HG02840 (cell line): Measurements from ENCODE around the gene NOD1.
"Not testable (repeated sequence)": the region's sequence is repeated elsewhere in the genome, so short reads cannot be mapped to it uniquely, and the experiment has no call there.

ENCODE experiments used
- ATAC-seq: cut with Tn5 transposase; IDR thresholded peaks from one replicate; pipeline ENCODE4 v1.9.1; 2021; ENCODE audit warnings: mild to moderate bottlenecking, moderate library complexity, moderate number of reproducible peaks; ENCODE audit not compliant: unreplicated experiment, low FRiP score

Gene NOD1

GRCh38 chr7:30423788-30424505 is 54.6 kb downstream of the NOD1 start:
- ATAC-seq: no peak

DNA sequence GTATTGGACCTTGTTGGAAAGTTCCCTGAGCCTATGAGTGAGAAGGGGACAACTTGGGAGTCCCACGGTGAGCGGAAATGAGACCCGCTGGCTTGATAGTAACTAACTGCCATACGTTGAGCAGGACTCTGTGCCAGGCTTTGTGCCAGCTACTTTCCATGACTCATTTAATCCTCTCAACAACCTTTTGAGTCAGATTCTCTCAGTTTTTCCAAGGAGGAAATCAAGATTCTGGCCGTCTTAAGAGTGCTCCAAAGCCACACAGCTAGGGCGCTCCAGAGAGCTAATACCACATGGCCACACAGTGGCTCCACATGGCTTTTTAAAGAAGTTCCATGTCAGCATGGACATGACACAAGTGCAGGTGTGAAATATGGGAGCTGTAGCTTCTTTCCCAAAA is 55.7 kb downstream of the NOD1 start:
- ATAC-seq: no peak

DNA sequence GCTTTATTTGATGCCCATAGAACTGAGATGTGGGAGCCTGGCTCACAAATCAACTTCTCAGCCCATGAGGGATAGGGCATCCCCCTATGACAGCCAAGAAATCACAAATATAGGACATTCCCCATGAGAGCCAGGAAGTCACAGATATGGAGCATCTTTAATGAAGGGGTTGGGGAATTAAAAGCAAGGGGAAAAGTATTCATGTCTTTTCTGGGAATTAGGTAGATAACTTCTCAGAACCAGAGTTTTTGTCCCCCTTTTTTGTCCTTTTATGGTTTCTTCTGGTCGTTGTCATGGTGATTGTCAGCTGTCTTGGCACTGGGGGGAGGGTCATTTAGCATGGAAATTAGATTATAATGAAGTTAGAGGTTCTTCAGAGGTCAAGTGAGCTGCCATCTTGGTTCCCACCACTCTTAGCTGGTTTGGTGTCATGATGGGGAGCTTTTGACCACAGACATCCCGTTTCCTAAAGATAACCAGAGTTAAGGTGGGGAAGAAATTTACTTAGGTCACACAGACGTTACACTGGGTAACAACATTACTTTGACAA is 56.9 kb downstream of the NOD1 start:
- no peak for ATAC-seq

- ATAC-seq: no peak
Measured at GRCh38 chr7:30420662-30421061, 57.9 kb downstream of the NOD1 start.

DNA sequence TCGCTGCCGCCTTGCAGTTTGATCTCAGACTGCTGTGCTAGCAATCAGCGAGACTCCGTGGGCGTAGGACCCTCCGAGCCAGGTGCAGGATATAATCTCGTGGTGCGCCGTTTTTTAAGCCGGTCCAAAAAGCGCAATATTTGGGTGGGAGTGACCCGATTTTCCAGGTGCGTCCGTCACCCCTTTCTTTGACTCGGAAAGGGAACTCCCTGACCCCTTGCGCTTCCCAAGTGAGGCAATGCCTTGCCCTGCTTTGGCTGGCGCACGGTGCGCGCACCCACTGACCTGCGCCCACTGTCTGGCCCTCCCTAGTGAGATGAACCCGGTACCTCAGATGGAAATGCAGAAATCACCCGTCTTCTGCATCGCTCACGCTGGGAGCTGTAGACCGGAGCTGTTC is 58.5 kb downstream of the NOD1 start:
- not testable (repeated sequence) for ATAC-seq

DNA sequence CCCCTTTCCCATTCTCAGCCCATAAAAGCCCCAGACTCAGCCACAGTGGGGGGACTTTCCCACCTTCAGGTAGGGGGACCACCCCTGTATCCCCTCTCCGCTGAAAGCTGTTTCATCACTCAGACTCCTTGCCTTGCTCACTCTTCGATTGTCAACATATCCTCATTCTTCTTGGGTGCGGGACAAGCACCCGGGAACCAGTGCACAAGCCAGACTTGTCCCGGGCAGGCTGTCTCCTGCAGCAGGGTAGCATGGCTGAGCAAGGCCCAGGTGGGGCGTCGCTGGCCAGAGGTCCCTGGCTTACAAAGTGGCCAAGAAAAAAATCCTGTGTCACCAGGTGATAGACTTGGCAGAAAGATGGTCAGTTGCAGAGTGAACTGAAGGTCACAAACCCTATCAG is 64.7 kb downstream of the NOD1 start:
- ATAC-seq: no peak

DNA sequence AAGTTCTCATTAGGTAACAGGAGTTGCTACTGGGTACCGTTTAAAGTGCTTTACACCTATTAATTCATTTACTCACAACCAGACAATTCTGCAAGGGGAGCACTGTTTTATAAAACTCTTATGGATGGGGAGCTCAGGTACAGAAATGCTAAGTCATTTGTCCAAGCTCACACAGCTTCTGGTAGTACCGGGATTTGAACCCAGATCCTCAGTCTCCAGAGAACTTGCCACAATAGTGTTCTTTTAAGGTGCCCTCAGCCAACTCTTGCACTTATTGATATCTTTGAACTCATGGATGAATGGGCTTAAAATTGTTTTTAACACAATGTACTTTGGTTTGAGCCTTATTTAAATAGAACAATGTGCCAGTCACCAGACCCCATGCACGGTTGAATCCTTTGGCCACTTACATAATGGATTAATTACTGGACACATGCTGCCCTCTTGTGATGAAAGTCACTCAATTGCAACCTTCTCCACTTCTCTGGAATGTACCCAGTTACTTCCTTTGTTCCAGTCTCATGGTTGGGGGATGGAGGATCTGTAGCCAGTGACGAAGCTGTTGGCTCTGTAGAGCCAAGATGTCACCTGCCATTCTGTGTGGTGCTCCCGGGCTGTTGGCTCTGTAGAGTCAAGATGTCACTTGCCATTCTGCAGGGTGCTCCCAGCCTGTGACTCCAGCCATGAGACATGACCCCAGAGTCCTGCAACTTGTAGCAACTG is 65.6 kb downstream of the NOD1 start:
- ATAC-seq: no peak

DNA sequence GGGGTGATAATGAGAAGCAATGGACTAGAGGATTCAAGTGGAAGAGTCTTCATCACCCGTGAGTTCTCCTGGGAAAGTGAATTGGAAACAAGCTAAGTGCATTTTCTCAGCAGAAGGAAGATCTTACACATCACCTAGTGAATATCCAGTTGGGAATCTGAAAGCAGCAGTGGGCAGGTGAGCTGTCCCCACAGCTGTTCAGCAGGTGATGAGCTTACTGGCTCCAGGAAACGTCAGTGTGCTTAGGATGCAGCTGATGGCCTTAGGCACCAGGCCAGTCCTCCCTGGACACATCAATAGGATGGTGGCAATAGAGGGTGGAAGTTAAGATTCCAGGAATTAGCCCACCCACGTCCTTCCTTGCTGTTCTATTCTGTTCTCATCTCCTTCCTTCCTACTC is 66.7 kb downstream of the NOD1 start:
- ATAC-seq: no peak

- ATAC-seq: no peak
Measured at GRCh38 chr7:30411173-30411572, 67.4 kb downstream of the NOD1 start.

GRCh38 chr7:30406664-30407425 is 71.7 kb downstream of the NOD1 start:
- no peak for ATAC-seq

DNA sequence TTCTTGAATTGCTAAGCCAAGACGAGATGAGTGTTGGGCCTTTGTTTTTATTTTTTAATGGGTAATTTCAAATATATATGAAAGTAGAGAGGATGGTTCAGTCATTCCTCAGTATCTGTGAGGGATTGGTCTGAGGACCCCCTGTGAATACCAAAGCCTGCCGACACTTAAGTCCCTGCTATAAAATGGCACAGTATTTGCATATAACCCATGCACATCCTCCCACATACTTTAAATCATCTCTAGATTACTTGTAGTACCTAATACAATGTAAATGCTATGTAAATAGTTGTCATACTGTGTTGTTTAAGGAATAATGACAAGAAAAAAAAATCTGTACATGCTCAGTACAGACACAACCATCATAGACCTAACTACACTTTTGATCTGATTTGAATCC is 73.4 kb downstream of the NOD1 start:
- ATAC-seq: no peak

- ATAC-seq: no peak
Measured at GRCh38 chr7:30403477-30403876, 75.1 kb downstream of the NOD1 start.

DNA sequence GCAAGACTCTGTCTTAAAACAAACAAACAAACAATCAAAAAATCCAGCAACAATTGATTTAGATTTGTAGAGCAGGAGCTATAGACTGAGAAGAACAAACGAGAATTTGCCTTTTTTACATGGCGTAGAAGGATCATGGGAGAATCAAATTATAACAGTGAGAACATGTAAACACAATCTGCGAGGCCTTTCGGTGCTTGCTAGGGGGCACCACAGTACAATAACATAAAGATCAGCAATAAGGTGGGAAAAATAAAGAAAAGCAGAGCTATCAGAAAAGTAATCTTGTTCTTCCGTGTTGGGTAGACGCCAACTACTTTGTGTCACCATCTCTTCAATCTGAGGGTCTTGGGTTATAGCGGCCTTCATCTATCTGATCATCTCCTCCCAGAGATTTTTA is 82.2 kb downstream of the NOD1 start:
- ATAC-seq: no peak

- ATAC-seq: no peak
Measured at GRCh38 chr7:30395676-30396075, 82.9 kb downstream of the NOD1 start.

DNA sequence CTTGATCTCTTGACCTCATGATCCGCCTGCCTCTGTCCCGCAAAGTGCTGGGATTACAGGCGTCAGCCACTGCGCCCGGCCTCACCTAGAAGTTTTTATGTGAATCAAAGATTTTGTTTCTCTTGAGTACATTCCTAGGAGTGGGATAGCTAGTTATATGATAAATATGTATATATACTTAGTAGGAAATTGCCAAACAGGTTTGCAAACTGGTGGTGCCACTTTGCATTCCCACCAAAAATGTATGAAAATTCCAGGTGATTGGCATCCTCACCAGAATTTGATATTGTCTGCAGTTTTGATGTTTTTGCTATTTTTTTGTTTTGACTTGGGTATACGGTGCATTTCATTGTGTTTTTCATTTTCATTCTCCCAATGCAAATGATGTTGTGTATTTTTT is 86.8 kb downstream of the NOD1 start:
- no peak for ATAC-seq

- ATAC-seq: no peak
Measured at GRCh38 chr7:30390736-30391636, 87.6 kb downstream of the NOD1 start.

DNA sequence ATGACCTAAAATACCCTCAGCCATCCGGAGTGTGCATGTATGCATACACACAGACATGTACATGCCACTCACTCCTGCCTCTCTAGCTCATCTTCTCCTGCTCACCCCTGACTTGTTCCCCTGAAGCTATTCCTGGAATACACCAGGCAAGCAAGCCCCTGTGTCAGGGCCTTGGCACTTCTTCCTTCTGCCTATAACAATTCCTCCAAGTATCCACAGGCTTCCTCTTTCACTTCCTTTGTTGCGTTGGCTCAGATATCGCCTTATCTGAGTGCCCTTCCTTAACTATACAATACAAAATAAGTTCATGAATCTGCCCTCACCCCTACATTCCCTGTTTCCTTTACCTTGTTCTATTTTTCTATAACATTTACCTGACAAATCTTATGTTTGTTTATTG is 88.8 kb downstream of the NOD1 start:
- ATAC-seq: no peak

- ATAC-seq: no peak
Measured at GRCh38 chr7:30382607-30383006, 96.0 kb downstream of the NOD1 start.

DNA sequence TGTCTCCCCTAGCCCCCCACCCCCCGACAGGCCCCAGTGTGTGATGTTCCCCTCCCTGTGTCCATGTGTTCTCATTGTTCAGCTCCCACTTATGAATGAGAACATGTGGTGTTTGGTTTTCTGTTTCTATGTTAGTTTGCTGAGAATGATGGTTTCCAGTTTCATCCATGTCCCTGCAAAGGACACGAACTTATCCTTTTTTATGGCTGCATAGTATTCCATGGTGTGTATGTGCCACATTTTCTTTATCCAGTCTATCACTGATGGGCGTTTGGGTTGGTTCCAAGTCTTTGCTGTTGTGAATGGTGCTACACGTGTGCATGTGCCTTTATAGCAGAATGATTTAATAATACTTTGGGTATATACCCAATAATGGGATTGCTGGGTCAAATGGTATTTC is 97.8 kb downstream of the NOD1 start:
- ATAC-seq: not testable (repeated sequence)

DNA sequence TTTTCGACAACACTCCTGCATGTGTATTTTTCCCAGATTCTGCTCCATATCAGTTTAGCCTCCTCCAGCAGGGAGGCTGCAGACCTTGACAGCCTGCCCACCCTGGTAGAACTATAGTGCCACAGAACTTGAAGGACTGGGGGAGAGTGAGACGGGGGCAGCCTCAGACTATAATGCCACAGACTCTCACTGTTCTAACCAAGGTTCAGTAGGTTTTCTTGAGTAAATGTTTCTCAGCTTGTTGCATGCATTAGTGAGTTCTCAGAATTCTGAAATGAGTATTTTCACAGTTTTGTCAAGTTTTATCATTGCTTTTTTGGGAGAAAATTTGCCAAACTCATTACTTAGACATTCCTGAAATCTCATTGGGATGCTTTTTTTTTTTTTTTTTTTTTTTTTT is 98.3 kb downstream of the NOD1 start:
- ATAC-seq: no peak
